ENCODE data around the gene EGFL6.
"Not testable (repeated sequence)": the region's sequence is repeated elsewhere in the genome, so short reads cannot be mapped to it uniquely, and the experiment has no call there.

The EGFL6 gene

GRCh38 chrX:13647709-13648212 is 78.4 kb downstream of the EGFL6 start:
- H3K27me3 ChIP-seq (ENCODE audit: insufficient read depth, low read length): no peaks in the 10 kb centered on the region
- H3K36me3 ChIP-seq (ENCODE audit: insufficient read depth, low read length): no peaks in the 10 kb centered on the region
- H3K9me3 ChIP-seq (ENCODE audit: low read length): no peaks in the 10 kb centered on the region
- no peak overlapping the region for H2AFZ ChIP-seq (ENCODE audit: low read depth, low read length)
- H3K4me1 ChIP-seq (ENCODE audit: insufficient read depth, low read length): peaks cover 7% of the 10 kb centered on the region
- H3K4me3 ChIP-seq (ENCODE audit: low read length): no peak overlapping the region

GRCh38 chrX:13648336-13648735 is 78.9 kb downstream of the EGFL6 start:
- H3K4me3 ChIP-seq (ENCODE audit: low read length); H3K36me3 ChIP-seq (ENCODE audit: insufficient read depth, low read length); H2AFZ ChIP-seq (ENCODE audit: low read depth, low read length); H3K9me3 ChIP-seq (ENCODE audit: low read length); H3K4me1 ChIP-seq (ENCODE audit: insufficient read depth, low read length); H3K27me3 ChIP-seq (ENCODE audit: insufficient read depth, low read length): not testable (repeated sequence)

GRCh38 chrX:13649838-13650237 is 80.4 kb downstream of the EGFL6 start:
- Histone ChIP-seq H3K4me1 (ENCODE audit: insufficient read depth, low read length) (peaks cover 11% of the 10 kb centered on the region), H3K36me3 (ENCODE audit: insufficient read depth, low read length) (no peaks in the 10 kb centered on the region), H3K27me3 (ENCODE audit: insufficient read depth, low read length) (no peaks in the 10 kb centered on the region), H3K4me3 (ENCODE audit: low read length) (no peak overlapping the region), H2AFZ (ENCODE audit: low read depth, low read length) (no peak overlapping the region), H3K9me3 (ENCODE audit: low read length) (no peaks in the 10 kb centered on the region)

- H3K27me3 ChIP-seq (ENCODE audit: insufficient read depth, low read length): no peaks in the 10 kb centered on the region
- H3K4me1 ChIP-seq (ENCODE audit: insufficient read depth, low read length): peaks cover 11% of the 10 kb centered on the region
- H2AFZ ChIP-seq (ENCODE audit: low read depth, low read length): no peak overlapping the region
- H3K4me3 ChIP-seq (ENCODE audit: low read length): no peak overlapping the region
- no peaks in the 10 kb centered on the region for H3K9me3 ChIP-seq (ENCODE audit: low read length)
- no peaks in the 10 kb centered on the region for H3K36me3 ChIP-seq (ENCODE audit: insufficient read depth, low read length)
Observed at GRCh38 chrX:13650318-13650717, 80.9 kb downstream of the EGFL6 start.

- Histone ChIP-seq H3K9me3 (ENCODE audit: low read length) (no peaks in the 10 kb centered on the region), H3K27me3 (ENCODE audit: insufficient read depth, low read length) (no peaks in the 10 kb centered on the region)
Observed at GRCh38 chrX:13651150-13651549, 81.7 kb downstream of the EGFL6 start.

GRCh38 chrX:13652287-13652793 is 82.9 kb downstream of the EGFL6 start:
- Histone ChIP-seq H3K36me3 (ENCODE audit: insufficient read depth, low read length) (no peaks in the 10 kb centered on the region), H3K4me3 (ENCODE audit: low read length) (peak overlapping the region; percentile 59), H3K4me1 (ENCODE audit: insufficient read depth, low read length) (peaks cover 11% of the 10 kb centered on the region), H3K27me3 (ENCODE audit: insufficient read depth, low read length) (no peaks in the 10 kb centered on the region), H2AFZ (ENCODE audit: low read depth, low read length) (no peak overlapping the region), H3K9me3 (ENCODE audit: low read length) (no peaks in the 10 kb centered on the region)

More at GRCh38 chrX:13651150-13651549, 81.7 kb downstream of the EGFL6 start:
- Histone ChIP-seq H3K36me3 (ENCODE audit: insufficient read depth, low read length) (no peaks in the 10 kb centered on the region), H2AFZ (ENCODE audit: low read depth, low read length) (no peak overlapping the region), H3K4me1 (ENCODE audit: insufficient read depth, low read length) (peaks cover 11% of the 10 kb centered on the region), H3K4me3 (ENCODE audit: low read length) (no peak overlapping the region)

- Histone ChIP-seq H3K9me3 (ENCODE audit: low read length) (no peaks in the 10 kb centered on the region), H2AFZ (ENCODE audit: low read depth, low read length) (no peak within 1 kb of the TSS)
Observed at GRCh38 chrX:13652850-13653693, 83.7 kb downstream of the EGFL6 start, which contains the start of gene TCEANC. Gene TCEANC, plus strand, starts transcription at chrX:13653141. Its CDS starts 9,368 bp downstream, at chrX:13662509.

GRCh38 chrX:13654116-13654515 is 84.7 kb downstream of the EGFL6 start:
- no peaks in the 10 kb centered on the region for H3K36me3 ChIP-seq (ENCODE audit: insufficient read depth, low read length)
- H3K4me3 ChIP-seq (ENCODE audit: low read length): peak overlapping the region; percentile 59
- peaks cover 12% of the 10 kb centered on the region for H3K4me1 ChIP-seq (ENCODE audit: insufficient read depth, low read length)
- no peaks in the 10 kb centered on the region for H3K9me3 ChIP-seq (ENCODE audit: low read length)
- H2AFZ ChIP-seq (ENCODE audit: low read depth, low read length): no peak overlapping the region
- H3K27me3 ChIP-seq (ENCODE audit: insufficient read depth, low read length): no peaks in the 10 kb centered on the region

More at GRCh38 chrX:13652850-13653693, 83.7 kb downstream of the EGFL6 start, which contains the start of gene TCEANC:
- Histone ChIP-seq H3K4me1 (ENCODE audit: insufficient read depth, low read length) (peaks cover 8% of the 10 kb centered on the region), H3K36me3 (ENCODE audit: insufficient read depth, low read length) (no peaks in the 10 kb centered on the region), H3K4me3 (ENCODE audit: low read length) (peak within 1 kb of the TSS; percentile 59), H3K27me3 (ENCODE audit: insufficient read depth, low read length) (no peaks in the 10 kb centered on the region)

- no peaks in the 10 kb centered on the region for H3K36me3 ChIP-seq (ENCODE audit: insufficient read depth, low read length)
- no peaks in the 10 kb centered on the region for H3K9me3 ChIP-seq (ENCODE audit: low read length)
- no peak overlapping the region for H3K4me3 ChIP-seq (ENCODE audit: low read length)
- H3K4me1 ChIP-seq (ENCODE audit: insufficient read depth, low read length): peaks cover 13% of the 10 kb centered on the region
- H3K27me3 ChIP-seq (ENCODE audit: insufficient read depth, low read length): no peaks in the 10 kb centered on the region
- H2AFZ ChIP-seq (ENCODE audit: low read depth, low read length): no peak overlapping the region
Observed at GRCh38 chrX:13655674-13656073, 86.3 kb downstream of the EGFL6 start.

GRCh38 chrX:13658602-13659001 is 89.2 kb downstream of the EGFL6 start:
- Histone ChIP-seq H3K4me1 (ENCODE audit: insufficient read depth, low read length) (peaks cover 9% of the 10 kb centered on the region), H3K4me3 (ENCODE audit: low read length) (no peak overlapping the region), H3K36me3 (ENCODE audit: insufficient read depth, low read length) (no peaks in the 10 kb centered on the region), H3K27me3 (ENCODE audit: insufficient read depth, low read length) (no peaks in the 10 kb centered on the region), H2AFZ (ENCODE audit: low read depth, low read length) (peak overlapping the region; percentile 72), H3K9me3 (ENCODE audit: low read length) (no peaks in the 10 kb centered on the region)

- H3K27me3 ChIP-seq (ENCODE audit: insufficient read depth, low read length): no peaks in the 10 kb centered on the region
Observed at GRCh38 chrX:13659063-13659462, 89.7 kb downstream of the EGFL6 start.

GRCh38 chrX:13661735-13662288 is 92.4 kb downstream of the EGFL6 start:
- peaks cover 5% of the 10 kb centered on the region for H3K4me1 ChIP-seq (ENCODE audit: insufficient read depth, low read length)
- no peaks in the 10 kb centered on the region for H3K27me3 ChIP-seq (ENCODE audit: insufficient read depth, low read length)
- H3K9me3 ChIP-seq (ENCODE audit: low read length): no peaks in the 10 kb centered on the region
- no peak overlapping the region for H2AFZ ChIP-seq (ENCODE audit: low read depth, low read length)
- H3K4me3 ChIP-seq (ENCODE audit: low read length): no peak overlapping the region
- H3K36me3 ChIP-seq (ENCODE audit: insufficient read depth, low read length): no peaks in the 10 kb centered on the region

More at GRCh38 chrX:13659063-13659462, 89.7 kb downstream of the EGFL6 start:
- Histone ChIP-seq H2AFZ (ENCODE audit: low read depth, low read length) (peak overlapping the region; percentile 72), H3K36me3 (ENCODE audit: insufficient read depth, low read length) (no peaks in the 10 kb centered on the region), H3K9me3 (ENCODE audit: low read length) (no peaks in the 10 kb centered on the region), H3K4me3 (ENCODE audit: low read length) (no peak overlapping the region), H3K4me1 (ENCODE audit: insufficient read depth, low read length) (peaks cover 5% of the 10 kb centered on the region)

- peaks cover 5% of the 10 kb centered on the region for H3K4me1 ChIP-seq (ENCODE audit: insufficient read depth, low read length)
- no peaks in the 10 kb centered on the region for H3K9me3 ChIP-seq (ENCODE audit: low read length)
- H3K4me3 ChIP-seq (ENCODE audit: low read length): no peak overlapping the region
- H2AFZ ChIP-seq (ENCODE audit: low read depth, low read length): no peak overlapping the region
- no peaks in the 10 kb centered on the region for H3K36me3 ChIP-seq (ENCODE audit: insufficient read depth, low read length)
- H3K27me3 ChIP-seq (ENCODE audit: insufficient read depth, low read length): no peaks in the 10 kb centered on the region
Observed at GRCh38 chrX:13662355-13662791, 93.0 kb downstream of the EGFL6 start.
